ENCODE data around the gene CCDC3. TPM values are rescaled to one million over a fixed set of nuclear protein-coding genes. Genes with fewer than 3 reads are reported as not detected.
A peak's percentile ranks its signal among the peaks of the same experiment; 100 is the strongest.

The CCDC3 gene
- total and polyA plus RNA-seq, 2 experiments from 2014 or later = 4.3 to 6.7 TPM

DNA sequence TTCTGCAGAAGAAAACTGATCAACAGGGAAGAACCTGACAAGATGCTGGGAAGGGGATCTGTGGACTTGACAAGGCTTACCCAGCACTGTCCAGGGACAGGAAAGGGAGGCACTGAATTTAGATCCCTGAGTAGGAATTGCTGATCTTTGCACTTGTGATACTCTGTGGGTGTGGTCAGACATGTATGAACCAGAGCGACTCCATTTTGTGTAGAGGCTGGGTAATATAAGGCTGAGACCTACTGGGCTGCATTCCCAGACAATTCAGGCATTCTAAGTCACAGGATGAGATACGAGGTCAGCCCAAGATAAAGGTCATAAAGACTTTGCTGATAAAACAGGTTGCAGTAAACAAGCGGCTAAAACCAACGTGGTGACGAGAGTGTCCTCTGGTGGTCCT is 60.7 kb downstream of the CCDC3 start:
- Histone ChIP-seq H3K9me3 (ENCODE audit: low read depth) (no peaks in the 10 kb centered on the region), H3K4me1 (ENCODE audit: low read depth) (no peaks in the 10 kb centered on the region), H3K27ac (no peak overlapping the region), H3K4me3 (no peak overlapping the region), H3K27me3 (no peaks in the 10 kb centered on the region), H3K36me3 (no peaks in the 10 kb centered on the region)
- DNase-seq (ENCODE audit: low read depth in 1 of 2, low spot score in 1 of 2) = no peak
- TF ChIP-seq, protein P1, sequence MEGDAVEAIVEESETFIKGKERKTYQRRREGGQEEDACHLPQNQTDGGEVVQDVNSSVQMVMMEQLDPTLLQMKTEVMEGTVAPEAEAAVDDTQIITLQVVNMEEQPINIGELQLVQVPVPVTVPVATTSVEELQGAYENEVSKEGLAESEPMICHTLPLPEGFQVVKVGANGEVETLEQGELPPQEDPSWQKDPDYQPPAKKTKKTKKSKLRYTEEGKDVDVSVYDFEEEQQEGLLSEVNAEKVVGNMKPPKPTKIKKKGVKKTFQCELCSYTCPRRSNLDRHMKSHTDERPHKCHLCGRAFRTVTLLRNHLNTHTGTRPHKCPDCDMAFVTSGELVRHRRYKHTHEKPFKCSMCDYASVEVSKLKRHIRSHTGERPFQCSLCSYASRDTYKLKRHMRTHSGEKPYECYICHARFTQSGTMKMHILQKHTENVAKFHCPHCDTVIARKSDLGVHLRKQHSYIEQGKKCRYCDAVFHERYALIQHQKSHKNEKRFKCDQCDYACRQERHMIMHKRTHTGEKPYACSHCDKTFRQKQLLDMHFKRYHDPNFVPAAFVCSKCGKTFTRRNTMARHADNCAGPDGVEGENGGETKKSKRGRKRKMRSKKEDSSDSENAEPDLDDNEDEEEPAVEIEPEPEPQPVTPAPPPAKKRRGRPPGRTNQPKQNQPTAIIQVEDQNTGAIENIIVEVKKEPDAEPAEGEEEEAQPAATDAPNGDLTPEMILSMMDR (IDR thresholded peaks at IDR 0.05; ENCODE audit: low read depth, low read length) = no peak

DNA sequence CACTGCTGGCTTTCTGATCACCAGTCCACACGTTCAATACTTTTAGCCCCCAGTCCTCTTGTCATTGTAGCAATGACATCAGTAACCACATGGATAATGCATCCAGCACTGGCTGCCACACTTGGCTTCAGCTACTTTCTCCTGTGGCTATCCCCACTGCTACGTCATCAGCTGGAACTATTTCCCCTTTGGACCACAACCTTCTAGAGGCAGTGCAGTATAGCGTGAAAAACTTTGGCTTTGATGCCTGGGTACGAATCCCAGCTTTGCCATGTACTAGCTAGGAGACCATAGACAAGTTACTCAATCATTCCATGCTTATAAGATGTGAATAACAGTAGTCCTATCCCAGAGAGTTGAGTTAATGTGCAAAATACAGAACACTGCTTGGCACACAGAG is 63.2 kb downstream of the CCDC3 start:
- Histone ChIP-seq H3K4me1 (ENCODE audit: low read depth) (no peaks in the 10 kb centered on the region), H3K27me3 (no peaks in the 10 kb centered on the region), H3K9me3 (ENCODE audit: low read depth) (no peaks in the 10 kb centered on the region), H3K36me3 (no peaks in the 10 kb centered on the region), H3K27ac (no peak overlapping the region), H3K4me3 (no peak overlapping the region)
- TF ChIP-seq, protein P1 (IDR thresholded peaks at IDR 0.05; ENCODE audit: low read depth, low read length) = no peak
- DNase-seq (ENCODE audit: low read depth in 1 of 2, low spot score in 1 of 2) = no peak

DNA sequence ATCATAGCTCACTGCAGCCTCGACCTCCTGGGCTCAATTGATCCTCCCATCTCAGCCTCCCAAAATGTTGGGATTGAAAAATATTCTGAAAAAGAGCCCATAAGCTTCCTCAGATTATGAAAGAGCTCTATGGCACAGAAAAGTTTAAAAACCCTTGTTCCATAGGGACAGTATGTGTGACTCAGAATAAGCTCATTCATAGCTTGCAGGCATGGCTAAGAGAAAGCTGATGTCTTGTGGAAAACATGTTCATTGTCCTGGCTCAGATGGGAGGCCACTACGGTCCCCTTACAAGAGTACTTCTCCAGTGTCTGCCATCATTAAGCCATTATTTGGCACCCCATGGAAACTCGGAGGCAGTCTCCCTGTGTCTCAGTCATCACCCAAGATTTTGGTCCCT is 64.0 kb downstream of the CCDC3 start:
- Histone ChIP-seq H3K27me3 (no peaks in the 10 kb centered on the region), H3K9me3 (ENCODE audit: low read depth) (no peaks in the 10 kb centered on the region), H3K27ac (no peak overlapping the region), H3K36me3 (no peaks in the 10 kb centered on the region), H3K4me1 (ENCODE audit: low read depth) (no peaks in the 10 kb centered on the region), H3K4me3 (no peak overlapping the region)
- TF ChIP-seq, protein P1 (IDR thresholded peaks at IDR 0.05; ENCODE audit: low read depth, low read length) = no peak
- no peak for DNase-seq (ENCODE audit: low read depth in 1 of 2, low spot score in 1 of 2)

DNA sequence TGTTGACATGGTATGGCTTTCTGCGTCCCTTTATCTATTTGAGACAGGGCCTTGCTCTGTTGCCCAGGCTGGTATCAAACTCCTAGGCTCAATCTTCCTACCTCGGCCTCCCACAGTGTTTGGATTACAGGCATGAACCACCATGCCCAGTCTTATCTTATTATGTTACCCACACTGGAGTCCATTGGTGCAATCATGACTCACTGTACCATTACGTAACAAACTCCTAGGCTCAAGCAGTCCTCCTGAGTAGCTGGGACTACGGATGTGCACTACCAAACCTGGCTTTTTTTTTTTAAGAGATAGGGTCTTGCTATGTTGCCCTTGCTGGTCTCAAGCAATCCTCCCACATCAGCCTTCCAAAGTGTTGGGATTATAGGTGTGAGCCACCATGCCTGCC is 66.7 kb downstream of the CCDC3 start:
- DNase-seq (ENCODE audit: low read depth in 1 of 2, low spot score in 1 of 2) = peak in 1 of 2 donors; percentile 78
- no peaks in the 10 kb centered on the region for H3K4me1 ChIP-seq (ENCODE audit: low read depth)
- H3K36me3 ChIP-seq = no peaks in the 10 kb centered on the region
- no peaks in the 10 kb centered on the region for H3K9me3 ChIP-seq (ENCODE audit: low read depth)
- H3K27me3 ChIP-seq = no peaks in the 10 kb centered on the region
- H3K4me3 ChIP-seq = no peak overlapping the region
- TF ChIP-seq, protein P1 (IDR thresholded peaks at IDR 0.05; ENCODE audit: low read depth, low read length) = no peak
- H3K27ac ChIP-seq = no peak overlapping the region

DNA sequence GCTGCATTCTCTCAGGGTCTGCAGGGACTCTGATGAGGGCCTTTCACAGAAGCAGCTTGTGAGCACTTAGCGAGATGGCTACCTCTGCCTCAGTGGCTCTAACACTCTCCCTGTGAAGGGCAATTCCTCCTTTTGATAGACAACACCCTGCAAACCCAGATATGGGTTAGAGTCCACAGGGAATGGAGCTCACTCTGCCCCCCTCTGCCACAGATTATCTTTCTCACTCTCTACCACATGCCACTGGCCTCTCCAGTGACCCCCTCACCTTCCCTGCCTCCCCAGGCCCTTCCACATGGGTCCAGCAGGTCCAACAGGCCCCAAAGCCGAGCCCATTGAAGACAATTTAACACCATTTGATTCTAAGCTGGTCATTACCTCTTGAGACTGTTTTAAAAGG is 72.1 kb downstream of the CCDC3 start:
- Histone ChIP-seq H3K4me3 (no peak overlapping the region), H3K9me3 (ENCODE audit: low read depth) (no peaks in the 10 kb centered on the region)
- TF ChIP-seq, protein P1 (IDR thresholded peaks at IDR 0.05; ENCODE audit: low read depth, low read length) = no peak

DNA sequence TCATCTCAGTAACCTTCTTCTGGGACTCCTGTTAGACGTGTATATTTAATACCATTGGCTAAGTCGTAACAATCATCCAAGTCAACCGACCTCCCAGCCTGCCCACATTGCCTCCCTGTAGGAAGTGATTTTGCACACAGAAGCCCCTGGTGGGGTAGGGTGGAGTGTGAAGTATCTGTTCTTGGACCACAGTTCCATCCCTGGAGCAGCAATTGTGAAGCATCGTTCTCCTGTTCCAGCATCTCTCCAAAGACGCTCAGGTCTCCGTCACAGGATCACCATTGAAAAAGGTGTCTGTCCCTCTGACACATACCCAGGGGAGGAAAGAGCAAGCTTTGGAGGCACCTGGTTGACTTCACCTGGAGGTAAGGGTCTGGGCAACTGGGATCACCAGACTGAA is 72.9 kb downstream of the CCDC3 start:
- H3K27me3 ChIP-seq = no peaks in the 10 kb centered on the region
- no peak for DNase-seq (ENCODE audit: low read depth in 1 of 2, low spot score in 1 of 2)
- H3K36me3 ChIP-seq = no peaks in the 10 kb centered on the region
- TF ChIP-seq, protein P1 (IDR thresholded peaks at IDR 0.05; ENCODE audit: low read depth, low read length) = no peak
- no peaks in the 10 kb centered on the region for H3K9me3 ChIP-seq (ENCODE audit: low read depth)
- H3K27ac ChIP-seq = no peak overlapping the region
- no peaks in the 10 kb centered on the region for H3K4me1 ChIP-seq (ENCODE audit: low read depth)
- no peak overlapping the region for H3K4me3 ChIP-seq

More for the DNA sequence above, 72.1 kb downstream of the CCDC3 start:
- DNase-seq (ENCODE audit: low read depth in 1 of 2, low spot score in 1 of 2) = no peak
- no peaks in the 10 kb centered on the region for H3K4me1 ChIP-seq (ENCODE audit: low read depth)
- H3K27ac ChIP-seq = no peak overlapping the region
- H3K27me3 ChIP-seq = no peaks in the 10 kb centered on the region
- H3K36me3 ChIP-seq = no peaks in the 10 kb centered on the region
